SK-N-SH (cell line): ENCODE results near the gene SPACA5.

Experiments
- EP300 ChIP-seq, 2 experiments: IDR thresholded peaks; 2 replicates each; pipeline versions ENCODE4 v1.4.0 to v1.6.1; 2012; ENCODE audit warnings: borderline replicate concordance in 1 of 2, low read depth in 1 of 2, low read length in 1 of 2
- NRF1 ChIP-seq: IDR thresholded peaks from 2 replicates; pipeline ENCODE4 v1.6.1; 2012; ENCODE audit warnings: low read depth, mild to moderate bottlenecking, low read length
- POLR2AphosphoS5 ChIP-seq: IDR thresholded peaks from 2 replicates; pipeline ENCODE4 v1.6.1; 2012; ENCODE audit warnings: low read depth, low read length
- RCOR1 ChIP-seq: fragments of 150-350 bp; IDR thresholded peaks from 2 replicates; pipeline ENCODE4 v1.6.1; 2017; ENCODE audit warnings: antibody characterized with exemption, low read length
- RFX5 ChIP-seq: IDR thresholded peaks from 2 replicates; pipeline ENCODE4 v1.6.1; 2012; ENCODE audit warnings: mild to moderate bottlenecking, improper control_type of control experiment, low read length
- SIN3A ChIP-seq: IDR thresholded peaks from 2 replicates; pipeline ENCODE4 v1.6.1; 2012; ENCODE audit warnings: low read depth, mild to moderate bottlenecking, low read length, moderate library complexity, borderline replicate concordance
- TAF1 ChIP-seq: IDR thresholded peaks from 2 replicates; pipeline ENCODE4 v1.6.1; 2012; ENCODE audit warnings: low read depth, mild to moderate bottlenecking, low read length, moderate library complexity, borderline replicate concordance
- YY1 ChIP-seq: IDR thresholded peaks from 2 replicates; pipeline ENCODE4 v1.4.0; 2012; ENCODE audit warnings: low read depth, mild to moderate bottlenecking
- TF ChIP-seq, protein P1 (sequence below): IDR thresholded peaks from 2 replicates; pipeline ENCODE4 v1.6.1; 2012; ENCODE audit warnings: mild to moderate bottlenecking, low read depth, low read length, moderate library complexity
- TF ChIP-seq, protein P2 (sequence below): fragments of 200-600 bp; sonication (generic); IDR thresholded peaks from 2 replicates; pipeline ENCODE4 v1.6.1; 2017; ENCODE audit warnings: antibody characterized with exemption, mild to moderate bottlenecking, moderate library complexity
- TF ChIP-seq, protein P3 (sequence below): IDR thresholded peaks from 2 replicates; pipeline ENCODE4 v1.4.0; 2012; ENCODE audit warnings: low read depth

DNA sequence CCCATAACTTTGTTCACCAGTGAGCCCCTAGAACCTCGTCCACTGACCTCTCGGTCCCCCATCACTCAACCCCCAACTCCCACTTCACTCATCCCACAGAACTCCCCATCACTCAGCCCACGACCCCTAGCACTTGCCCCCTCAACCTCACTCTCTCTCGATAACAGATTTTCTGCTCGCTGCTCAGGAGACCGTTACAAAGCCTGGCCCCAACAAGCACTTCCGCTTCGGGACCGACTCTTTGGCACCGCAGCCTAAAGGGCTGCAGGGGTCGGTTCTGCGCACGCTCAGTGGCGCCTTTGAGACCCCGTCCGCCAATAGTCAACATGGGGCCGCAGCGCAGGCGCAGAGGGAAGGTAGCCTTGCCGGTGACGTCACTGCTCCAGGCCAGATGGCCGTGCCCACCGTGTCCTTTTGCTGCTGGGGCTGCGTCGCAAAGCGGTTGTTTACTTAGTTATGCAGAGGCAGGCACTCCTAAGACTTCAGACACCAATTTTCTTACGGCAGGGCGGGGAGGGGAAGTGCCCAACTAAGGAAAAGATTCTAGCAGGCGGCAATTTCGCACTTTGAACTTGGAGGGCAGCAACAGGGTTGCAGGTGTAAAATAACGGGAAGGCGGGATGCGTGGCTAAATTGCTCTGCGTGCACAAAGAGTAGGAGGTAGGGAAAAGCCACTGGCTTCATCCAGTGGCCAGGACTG is 2.9 kb upstream of the SPACA5 start, which contains the start of gene ZNF182:
- peak; percentile 98 for TF ChIP-seq YY1
- TF ChIP-seq, protein P1, sequence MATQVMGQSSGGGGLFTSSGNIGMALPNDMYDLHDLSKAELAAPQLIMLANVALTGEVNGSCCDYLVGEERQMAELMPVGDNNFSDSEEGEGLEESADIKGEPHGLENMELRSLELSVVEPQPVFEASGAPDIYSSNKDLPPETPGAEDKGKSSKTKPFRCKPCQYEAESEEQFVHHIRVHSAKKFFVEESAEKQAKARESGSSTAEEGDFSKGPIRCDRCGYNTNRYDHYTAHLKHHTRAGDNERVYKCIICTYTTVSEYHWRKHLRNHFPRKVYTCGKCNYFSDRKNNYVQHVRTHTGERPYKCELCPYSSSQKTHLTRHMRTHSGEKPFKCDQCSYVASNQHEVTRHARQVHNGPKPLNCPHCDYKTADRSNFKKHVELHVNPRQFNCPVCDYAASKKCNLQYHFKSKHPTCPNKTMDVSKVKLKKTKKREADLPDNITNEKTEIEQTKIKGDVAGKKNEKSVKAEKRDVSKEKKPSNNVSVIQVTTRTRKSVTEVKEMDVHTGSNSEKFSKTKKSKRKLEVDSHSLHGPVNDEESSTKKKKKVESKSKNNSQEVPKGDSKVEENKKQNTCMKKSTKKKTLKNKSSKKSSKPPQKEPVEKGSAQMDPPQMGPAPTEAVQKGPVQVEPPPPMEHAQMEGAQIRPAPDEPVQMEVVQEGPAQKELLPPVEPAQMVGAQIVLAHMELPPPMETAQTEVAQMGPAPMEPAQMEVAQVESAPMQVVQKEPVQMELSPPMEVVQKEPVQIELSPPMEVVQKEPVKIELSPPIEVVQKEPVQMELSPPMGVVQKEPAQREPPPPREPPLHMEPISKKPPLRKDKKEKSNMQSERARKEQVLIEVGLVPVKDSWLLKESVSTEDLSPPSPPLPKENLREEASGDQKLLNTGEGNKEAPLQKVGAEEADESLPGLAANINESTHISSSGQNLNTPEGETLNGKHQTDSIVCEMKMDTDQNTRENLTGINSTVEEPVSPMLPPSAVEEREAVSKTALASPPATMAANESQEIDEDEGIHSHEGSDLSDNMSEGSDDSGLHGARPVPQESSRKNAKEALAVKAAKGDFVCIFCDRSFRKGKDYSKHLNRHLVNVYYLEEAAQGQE, result 0 out of 2 replicates have a peak, but pooled peaks have one; percentile 29
- TF ChIP-seq SIN3A, result no peak
- TF ChIP-seq, protein P2, sequence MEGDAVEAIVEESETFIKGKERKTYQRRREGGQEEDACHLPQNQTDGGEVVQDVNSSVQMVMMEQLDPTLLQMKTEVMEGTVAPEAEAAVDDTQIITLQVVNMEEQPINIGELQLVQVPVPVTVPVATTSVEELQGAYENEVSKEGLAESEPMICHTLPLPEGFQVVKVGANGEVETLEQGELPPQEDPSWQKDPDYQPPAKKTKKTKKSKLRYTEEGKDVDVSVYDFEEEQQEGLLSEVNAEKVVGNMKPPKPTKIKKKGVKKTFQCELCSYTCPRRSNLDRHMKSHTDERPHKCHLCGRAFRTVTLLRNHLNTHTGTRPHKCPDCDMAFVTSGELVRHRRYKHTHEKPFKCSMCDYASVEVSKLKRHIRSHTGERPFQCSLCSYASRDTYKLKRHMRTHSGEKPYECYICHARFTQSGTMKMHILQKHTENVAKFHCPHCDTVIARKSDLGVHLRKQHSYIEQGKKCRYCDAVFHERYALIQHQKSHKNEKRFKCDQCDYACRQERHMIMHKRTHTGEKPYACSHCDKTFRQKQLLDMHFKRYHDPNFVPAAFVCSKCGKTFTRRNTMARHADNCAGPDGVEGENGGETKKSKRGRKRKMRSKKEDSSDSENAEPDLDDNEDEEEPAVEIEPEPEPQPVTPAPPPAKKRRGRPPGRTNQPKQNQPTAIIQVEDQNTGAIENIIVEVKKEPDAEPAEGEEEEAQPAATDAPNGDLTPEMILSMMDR, result no peak
- no peak; the same call in 1 of the 2 replicates for TF ChIP-seq RFX5
- TF ChIP-seq, protein P3, sequence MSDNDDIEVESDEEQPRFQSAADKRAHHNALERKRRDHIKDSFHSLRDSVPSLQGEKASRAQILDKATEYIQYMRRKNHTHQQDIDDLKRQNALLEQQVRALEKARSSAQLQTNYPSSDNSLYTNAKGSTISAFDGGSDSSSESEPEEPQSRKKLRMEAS, result no peak
- TF ChIP-seq EP300 (IDR thresholded peaks at IDR 0.05; ENCODE audit: borderline replicate concordance in 1 of 2, low read depth in 1 of 2, low read length in 1 of 2), result no peak
- 0 out of 2 replicates have a peak, but pooled peaks have one; percentile 33 for TF ChIP-seq RCOR1
- TF ChIP-seq NRF1, result peak; percentile 98
- TF ChIP-seq TAF1, result peak; percentile 72
- TF ChIP-seq POLR2AphosphoS5, result peak; percentile 96
